ENCODE measurements around the gene TENT4A.
A peak's percentile ranks its signal among the peaks of the same experiment; 100 is the strongest.

TENT4A gene

DNA sequence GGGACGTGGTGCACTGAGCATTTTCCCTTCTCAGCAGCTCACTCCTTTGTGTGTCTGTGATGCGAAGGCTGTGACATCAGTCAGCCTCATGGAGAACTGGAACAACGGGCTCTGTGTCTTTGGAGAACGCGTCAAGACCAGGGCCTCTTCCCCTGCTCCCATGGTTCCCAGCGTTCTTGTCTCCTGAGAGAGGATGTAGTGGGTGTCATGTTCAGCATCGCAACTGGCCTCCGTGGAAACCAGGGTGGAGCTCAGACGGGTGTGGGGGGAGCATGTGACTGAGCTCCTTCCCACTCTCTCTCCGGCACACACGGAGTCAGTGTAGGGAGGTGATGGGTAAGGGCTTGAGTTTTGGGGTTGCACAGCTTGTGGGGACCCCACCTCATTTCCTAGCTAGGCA lies 59.7 kb downstream of the TENT4A start:
- TF ChIP-seq, protein P1, sequence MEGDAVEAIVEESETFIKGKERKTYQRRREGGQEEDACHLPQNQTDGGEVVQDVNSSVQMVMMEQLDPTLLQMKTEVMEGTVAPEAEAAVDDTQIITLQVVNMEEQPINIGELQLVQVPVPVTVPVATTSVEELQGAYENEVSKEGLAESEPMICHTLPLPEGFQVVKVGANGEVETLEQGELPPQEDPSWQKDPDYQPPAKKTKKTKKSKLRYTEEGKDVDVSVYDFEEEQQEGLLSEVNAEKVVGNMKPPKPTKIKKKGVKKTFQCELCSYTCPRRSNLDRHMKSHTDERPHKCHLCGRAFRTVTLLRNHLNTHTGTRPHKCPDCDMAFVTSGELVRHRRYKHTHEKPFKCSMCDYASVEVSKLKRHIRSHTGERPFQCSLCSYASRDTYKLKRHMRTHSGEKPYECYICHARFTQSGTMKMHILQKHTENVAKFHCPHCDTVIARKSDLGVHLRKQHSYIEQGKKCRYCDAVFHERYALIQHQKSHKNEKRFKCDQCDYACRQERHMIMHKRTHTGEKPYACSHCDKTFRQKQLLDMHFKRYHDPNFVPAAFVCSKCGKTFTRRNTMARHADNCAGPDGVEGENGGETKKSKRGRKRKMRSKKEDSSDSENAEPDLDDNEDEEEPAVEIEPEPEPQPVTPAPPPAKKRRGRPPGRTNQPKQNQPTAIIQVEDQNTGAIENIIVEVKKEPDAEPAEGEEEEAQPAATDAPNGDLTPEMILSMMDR (IDR thresholded peaks at IDR 0.05) = no peak

DNA sequence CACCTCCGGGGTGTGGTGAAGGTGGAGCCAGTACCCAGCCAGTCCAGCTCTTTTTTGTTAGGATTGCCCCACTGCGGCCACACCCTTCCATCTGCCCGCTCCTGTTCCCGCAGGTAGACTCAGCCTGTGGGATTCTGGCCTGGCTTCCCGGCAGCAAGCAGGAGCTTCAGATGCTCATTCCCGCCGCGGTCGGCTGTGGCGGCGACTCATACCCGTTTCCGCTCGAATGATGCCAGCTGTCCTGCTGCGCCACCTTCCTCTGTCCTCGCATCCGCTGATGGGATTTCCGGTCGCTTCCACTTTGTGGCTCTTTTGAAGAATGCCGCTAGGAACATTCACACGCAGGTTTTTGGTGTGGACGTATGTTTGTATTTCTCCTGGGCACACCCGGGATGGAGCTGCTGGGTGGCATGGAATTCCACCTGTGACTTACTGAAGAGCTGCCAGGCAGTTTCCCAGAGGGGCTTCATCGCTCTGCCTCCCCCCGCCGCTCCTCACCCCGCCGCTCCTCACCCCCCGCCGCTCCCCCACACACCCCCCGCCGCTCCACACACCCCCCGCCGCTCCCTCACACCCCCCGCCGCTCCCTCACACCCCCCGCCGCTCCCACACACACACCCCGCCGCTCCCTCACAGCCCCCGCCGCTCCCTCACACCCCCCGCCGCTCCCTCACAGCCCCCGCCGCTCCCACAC lies 60.3 kb downstream of the TENT4A start:
- TF ChIP-seq, protein P1 (IDR thresholded peaks at IDR 0.05) = no peak

DNA sequence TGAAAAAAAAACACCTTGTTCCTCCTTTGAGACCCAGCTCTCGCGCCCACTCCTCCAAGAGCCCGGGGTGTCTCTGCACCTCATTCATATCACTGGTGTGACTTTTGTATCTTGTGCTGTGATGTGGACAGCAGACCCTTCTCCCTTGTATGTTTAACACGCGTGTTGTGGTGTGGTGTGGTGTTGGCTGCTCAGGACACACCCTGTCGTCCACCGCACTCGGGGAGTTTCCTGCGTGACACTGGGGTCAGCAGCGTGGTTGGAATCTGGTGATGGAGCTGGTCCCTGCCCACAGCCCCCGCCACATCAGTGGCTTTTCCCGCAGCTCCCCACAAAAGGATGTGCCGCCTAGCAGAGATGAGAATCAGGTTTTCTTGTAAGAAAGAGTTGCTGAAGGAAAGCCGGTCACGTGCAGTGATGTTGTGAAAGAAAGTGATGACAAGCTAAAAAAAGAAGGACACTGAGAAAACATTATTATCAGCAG lies 61.5 kb downstream of the TENT4A start:
- TF ChIP-seq, protein P1 (IDR thresholded peaks at IDR 0.05) = no peak

DNA sequence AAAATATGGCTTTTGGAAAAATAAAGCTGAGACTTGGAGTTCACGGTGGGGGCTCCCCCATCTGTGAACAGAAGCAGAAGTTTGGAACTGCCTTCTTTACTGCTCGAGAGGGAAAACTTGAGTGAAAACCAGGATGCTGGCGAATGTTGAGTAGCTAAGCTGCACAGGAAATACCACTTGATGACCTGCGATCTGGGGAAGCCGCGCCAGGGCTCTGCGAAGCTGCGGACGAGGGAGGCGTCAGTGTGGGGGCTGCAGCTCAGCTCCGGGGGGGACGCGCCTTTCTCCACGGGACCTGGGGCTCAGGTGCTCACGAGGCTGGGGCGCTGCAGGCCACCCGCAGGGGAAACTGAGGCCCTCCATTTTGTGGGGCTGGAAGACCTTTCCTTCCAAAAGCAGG lies 62.3 kb downstream of the TENT4A start:
- TF ChIP-seq, protein P1 (IDR thresholded peaks at IDR 0.05) = no peak

DNA sequence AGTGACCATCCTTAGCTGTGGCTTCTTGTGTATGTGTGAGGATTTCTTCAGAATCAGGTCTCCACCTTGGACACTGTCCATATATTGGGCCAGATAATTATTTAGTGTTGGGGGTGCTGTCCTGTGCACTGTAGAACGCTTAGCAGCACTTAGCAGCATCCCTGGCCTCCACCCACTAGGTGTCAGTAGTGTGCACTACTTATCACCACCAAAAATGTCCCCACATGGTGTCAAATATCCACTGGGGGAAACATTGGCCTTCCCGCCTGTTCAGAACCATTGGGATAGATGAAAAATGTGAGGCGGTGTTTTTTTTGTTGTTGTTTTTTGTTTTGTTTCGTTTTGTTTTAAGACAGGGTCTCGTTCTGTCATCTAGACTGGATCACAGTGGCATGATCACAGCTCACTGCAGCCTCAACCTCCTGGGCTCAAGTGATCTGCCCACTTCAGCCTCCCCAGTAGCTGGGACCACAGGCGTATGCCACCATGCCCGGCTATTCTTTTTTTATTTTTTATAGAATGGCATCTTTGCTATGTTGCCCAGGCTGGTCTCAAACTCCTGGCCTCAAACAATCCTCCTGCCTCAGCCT lies 67.7 kb downstream of the TENT4A start:
- TF ChIP-seq, protein P1 (IDR thresholded peaks at IDR 0.05) = peak; percentile 74

DNA sequence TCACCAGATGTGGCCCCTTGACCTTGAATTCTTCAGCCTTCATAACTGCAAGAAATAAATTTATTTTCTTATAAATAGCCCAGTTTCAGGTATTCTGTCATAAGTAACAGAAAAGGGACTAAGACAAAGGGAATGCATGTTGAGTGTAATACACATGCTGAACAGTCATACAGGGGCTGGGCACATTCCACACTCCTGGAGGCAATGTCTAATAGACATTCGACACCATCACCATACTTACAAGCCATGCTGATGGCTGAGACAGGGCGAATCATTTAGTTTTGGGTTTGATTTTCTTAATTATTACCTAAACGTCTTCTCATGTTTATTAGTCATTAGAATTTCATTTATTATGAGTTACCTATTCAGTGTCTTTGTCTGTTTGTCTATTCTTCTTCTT lies 68.5 kb downstream of the TENT4A start:
- TF ChIP-seq, protein P1 (IDR thresholded peaks at IDR 0.05) = no peak

DNA sequence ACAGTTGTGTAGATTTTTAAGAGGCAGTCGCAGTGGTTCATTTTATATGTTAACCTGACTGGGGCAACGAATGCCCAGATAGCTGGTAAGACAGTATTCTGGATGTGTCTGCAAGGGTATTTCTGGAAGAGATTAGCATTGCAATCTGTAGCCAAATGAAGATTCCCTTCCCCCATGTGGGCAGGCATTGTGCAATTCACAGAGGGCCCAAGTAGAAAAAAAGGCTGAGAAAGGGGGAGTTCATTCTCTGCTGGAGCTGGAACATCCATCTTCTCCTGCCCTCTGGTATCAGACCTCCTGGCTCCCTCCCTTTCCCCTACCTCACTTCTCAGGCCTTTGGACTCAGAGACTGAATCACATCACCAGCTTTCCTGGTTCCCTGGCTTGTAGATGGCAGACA lies 70.6 kb downstream of the TENT4A start:
- TF ChIP-seq, protein P1 (IDR thresholded peaks at IDR 0.05) = no peak

All from LNCAP (cell line).